H1 (cell line): ENCODE data around the gene TKTL2. TPM values are rescaled to one million over a fixed set of nuclear protein-coding genes. Genes with fewer than 3 reads are reported as not detected.

Experiments
- CTCF ChIA-PET: fragments of 300-600 bp; sonication (Branson Sonifier 250); formaldehyde crosslinking; loops from one replicate; lab custom pipeline; 2021; ENCODE audit not compliant: partially characterized antibody; lab: Charles Lee
- POLR2A ChIA-PET: fragments of 300-600 bp; sonication (Branson Sonifier 250); formaldehyde crosslinking; loops from one replicate; lab custom pipeline; 2021; ENCODE audit warnings: inconsistent platforms; ENCODE audit not compliant: partially characterized antibody; lab: Charles Lee
- DNase-seq, 2 experiments: peaks; one replicate each; pipeline versions ENCODE4 v3.0.0 to v3.0.0-alpha.2; 2010 to 2022; ENCODE audit warnings: low spot score in 2 of 2, low read depth in 1 of 2, mixed read lengths in 1 of 2
- FAIRE-seq: peaks from 2 replicates; lab custom pipeline; 2011; peaks lifted over from hg19 to GRCh38; lab: Jason Lieb, UNC
- H2AFZ ChIP-seq: 2 replicates; pipeline ENCODE4 v1.8.1; 2012; ENCODE audit warnings: low read length, inconsistent platforms
- H2AK5ac ChIP-seq: 2 replicates; pipeline ENCODE4 v1.6.1; 2013; ENCODE audit warnings: low read depth, low read length
- H2BK120ac ChIP-seq: replicated peaks from 2 replicates; pipeline ENCODE3; 2013; ENCODE audit warnings: low read depth, low read length, inconsistent platforms
- H2BK12ac ChIP-seq: 2 replicates; pipeline ENCODE4 v1.6.1; 2013; ENCODE audit warnings: low read depth, low read length
- H2BK15ac ChIP-seq: 2 replicates; pipeline ENCODE4 v1.6.1; 2013; ENCODE audit warnings: low read length
- H2BK20ac ChIP-seq: 2 replicates; pipeline ENCODE4 v1.6.1; 2013; ENCODE audit warnings: low read length
- H2BK5ac ChIP-seq: 2 replicates; pipeline ENCODE4 v1.6.1; 2013; ENCODE audit warnings: low read depth, low read length
- H3K14ac ChIP-seq: 2 replicates; pipeline ENCODE4 v1.6.1; 2013; ENCODE audit warnings: inconsistent platforms; ENCODE audit not compliant: insufficient read length
- H3K18ac ChIP-seq: 2 replicates; pipeline ENCODE4 v1.6.1; 2013; ENCODE audit warnings: low read length; ENCODE audit errors: extremely low read depth
- H3K23ac ChIP-seq: 2 replicates; pipeline ENCODE4 v1.6.1; 2013; ENCODE audit warnings: inconsistent platforms; ENCODE audit not compliant: insufficient read length
- H3K23me2 ChIP-seq: 2 replicates; pipeline ENCODE4 v1.6.1; 2013; ENCODE audit warnings: low read depth, low read length
- H3K27ac ChIP-seq: 2 replicates; pipeline ENCODE4 v1.6.1; 2011; ENCODE audit warnings: low read depth, low read length, inconsistent platforms
- H3K27me3 ChIP-seq, 4 experiments: replicated peaks in 1 of 4; 1 replicate in 1 of 4; 2 replicates in 3 of 4; pipeline versions ENCODE4 v1.6.1 to v1.8.1; 2011 to 2013; ENCODE audit warnings: low read length in 3 of 4, mild to moderate bottlenecking in 3 of 4, inconsistent platforms in 2 of 4, mixed read lengths in 2 of 4, moderate library complexity in 1 of 4; ENCODE audit not compliant: control insufficient read depth in 3 of 4, insufficient read depth in 3 of 4; ENCODE audit errors: extremely low read depth in 1 of 4
- H3K36me3 ChIP-seq, 4 experiments: 2 replicates each; pipeline versions ENCODE4 v1.6.1 to v1.8.1; 2011 to 2013; ENCODE audit warnings: mild to moderate bottlenecking in 4 of 4, low read length in 3 of 4, moderate library complexity in 2 of 4, control low read depth in 1 of 4, inconsistent platforms in 1 of 4; ENCODE audit not compliant: insufficient read depth in 4 of 4, control insufficient read depth in 2 of 4
- H3K4ac ChIP-seq: replicated peaks from 2 replicates; pipeline ENCODE3; 2013; ENCODE audit warnings: low read length, low read depth, mixed read lengths, inconsistent platforms; ENCODE audit not compliant: insufficient read length
- H3K4me1 ChIP-seq, 4 experiments: replicated peaks in 1 of 4; 1 replicate in 1 of 4; 2 replicates in 3 of 4; pipeline versions ENCODE4 v1.6.1 to v1.8.1; 2011 to 2013; ENCODE audit warnings: low read length in 3 of 4, inconsistent platforms in 2 of 4, mixed read lengths in 1 of 4; ENCODE audit not compliant: insufficient read depth in 4 of 4, control insufficient read depth in 3 of 4
- H3K4me2 ChIP-seq, 2 experiments: 2 replicates each; pipeline versions ENCODE4 v1.6.1 to v1.8.1; 2011 to 2013; ENCODE audit warnings: low read depth in 2 of 2, low read length in 2 of 2, control low read depth in 1 of 2, inconsistent platforms in 1 of 2, mild to moderate bottlenecking in 1 of 2; ENCODE audit not compliant: insufficient read depth in 1 of 2
- H3K4me3 ChIP-seq, 4 experiments: fragments of 200-600, 300-600 bp in 1 of 4; sonication (generic), shearing (Covaris generic), sonication (Bioruptor Twin) in 1 of 4; 2 replicates each; pipeline versions ENCODE4 v1.5.1 to v1.8.1; 2011 to 2016; ENCODE audit warnings: low read length in 4 of 4, low read depth in 3 of 4, control low read depth in 2 of 4, inconsistent platforms in 2 of 4, mild to moderate bottlenecking in 2 of 4, mixed read lengths in 1 of 4, moderate library complexity in 1 of 4; ENCODE audit not compliant: insufficient read depth in 2 of 4; ENCODE audit errors: extremely low read depth in 1 of 4
- H3K56ac ChIP-seq: replicated peaks from 2 replicates; pipeline ENCODE3; 2013; ENCODE audit warnings: low read depth, mild to moderate bottlenecking, mixed read lengths, low read length, inconsistent platforms; ENCODE audit not compliant: insufficient read length
- H3K79me1 ChIP-seq: 2 replicates; pipeline ENCODE4 v1.6.1; 2013; ENCODE audit warnings: low read depth, low read length, control low read depth
- H3K79me2 ChIP-seq, 2 experiments: 2 replicates each; pipeline versions ENCODE4 v1.6.1 to v1.8.1; 2012 to 2013; ENCODE audit warnings: low read length in 2 of 2, mild to moderate bottlenecking in 2 of 2, inconsistent platforms in 1 of 2; ENCODE audit not compliant: insufficient read depth in 2 of 2, control insufficient read depth in 1 of 2
- H3K9ac ChIP-seq, 4 experiments: replicated peaks in 1 of 4; 1 replicate in 1 of 4; 2 replicates in 3 of 4; pipeline versions ENCODE4 v1.6.1 to v1.8.1; 2011 to 2013; ENCODE audit warnings: low read depth in 3 of 4, low read length in 3 of 4, control low read depth in 2 of 4, mild to moderate bottlenecking in 2 of 4, moderate library complexity in 2 of 4, inconsistent platforms in 1 of 4; ENCODE audit errors: extremely low read depth in 1 of 4
- H3K9me3 ChIP-seq, 2 experiments: 2 replicates each; pipeline versions ENCODE4 v1.6.1 to v1.8.1; 2012 to 2013; ENCODE audit warnings: mild to moderate bottlenecking in 2 of 2, moderate library complexity in 2 of 2, control low read depth in 1 of 2, inconsistent platforms in 1 of 2, low read depth in 1 of 2, low read length in 1 of 2, mixed read lengths in 1 of 2; ENCODE audit not compliant: insufficient read depth in 2 of 2
- H4K20me1 ChIP-seq, 2 experiments: replicated peaks in 1 of 2; 2 replicates each; pipeline versions ENCODE3 to v1.8.1; 2011 to 2013; ENCODE audit warnings: inconsistent platforms in 2 of 2, low read length in 2 of 2, mild to moderate bottlenecking in 1 of 2; ENCODE audit not compliant: insufficient read depth in 2 of 2, control insufficient read depth in 1 of 2
- H4K5ac ChIP-seq: 2 replicates; pipeline ENCODE4 v1.6.1; 2013; ENCODE audit warnings: low read length, low read depth, mixed read lengths, inconsistent platforms; ENCODE audit not compliant: insufficient read length
- H4K8ac ChIP-seq: 2 replicates; pipeline ENCODE4 v1.8.0; 2013; ENCODE audit warnings: mild to moderate bottlenecking, moderate library complexity, low read length, inconsistent platforms; ENCODE audit not compliant: insufficient read depth; ENCODE audit errors: extremely low read depth
- H4K91ac ChIP-seq: replicated peaks from 2 replicates; pipeline ENCODE3; 2013; ENCODE audit warnings: low read length, mixed read lengths, inconsistent platforms; ENCODE audit not compliant: insufficient read length
- BACH1 ChIP-seq: IDR thresholded peaks from 2 replicates; pipeline ENCODE4 v1.6.1; 2012; ENCODE audit warnings: low read length, improper control_type of control experiment
- EGR1 ChIP-seq: IDR thresholded peaks from 2 replicates; pipeline ENCODE4 v1.6.1; 2011; ENCODE audit warnings: low read depth, low read length, borderline replicate concordance
- EZH2 ChIP-seq: fragments of 200-600 bp; sonication (generic); IDR thresholded peaks from 2 replicates; pipeline ENCODE4 v1.7.1; 2012; ENCODE audit warnings: low read depth, mild to moderate bottlenecking, moderate library complexity, low read length, inconsistent platforms; ENCODE audit not compliant: severe bottlenecking
- JUND ChIP-seq: IDR thresholded peaks from 2 replicates; pipeline ENCODE4 v1.6.1; 2011; ENCODE audit warnings: mild to moderate bottlenecking, improper control_type of control experiment, low read length
- MAFK ChIP-seq: IDR thresholded peaks from 2 replicates; pipeline ENCODE4 v1.6.1; 2012; ENCODE audit warnings: low read depth, mild to moderate bottlenecking, improper control_type of control experiment, low read length
- POU5F1 ChIP-seq: IDR thresholded peaks from 2 replicates; pipeline ENCODE4 v1.6.1; 2011; ENCODE audit warnings: low read depth, mild to moderate bottlenecking, low read length, moderate library complexity
- RXRA ChIP-seq: IDR thresholded peaks from 2 replicates; pipeline ENCODE4 v1.6.1; 2011; ENCODE audit warnings: low read depth, mild to moderate bottlenecking, low read length, moderate library complexity; ENCODE audit not compliant: insufficient read depth
- TEAD4 ChIP-seq: IDR thresholded peaks from 2 replicates; pipeline ENCODE4 v1.6.1; 2012; ENCODE audit warnings: low read depth, low read length, inconsistent platforms, mixed read lengths
- WGBS, 2 experiments: shearing (Covaris generic) in 1 of 2; methylation state at CpG; one replicate each; pipeline versions ENCODE4 v1.1.6 to v1.1.7; 2013 to 2015; ENCODE audit warnings: low lambda C conversion rate in 2 of 2, mixed read lengths in 2 of 2, inconsistent platforms in 1 of 2, low coverage in 1 of 2, missing lambda C conversion rate in 1 of 2; ENCODE audit not compliant: insufficient replicate concordance in 2 of 2, insufficient coverage in 1 of 2, insufficient read length in 1 of 2; ENCODE audit errors: extremely low coverage in 1 of 2, missing lambda C conversion rate in 1 of 2; 5-methylcytosine and 5-hydroxymethylcytosine counted together
- polyA plus RNA-seq, 7 experiments: library from polyadenylated mRNA; depleted of rRNA in 3 of 7; stranded (reverse) in 5 of 7; unstranded in 2 of 7; fragments of >200 nt in 5 of 7; fragments of 200-250 nt in 2 of 7; gene quantifications; 1 replicate in 5 of 7; 2 replicates in 1 of 7; 4 replicates in 1 of 7; pipeline versions ENCODE4 v1.2.1 to v1.2.3, GENCODE V29; 2011 to 2013; ENCODE audit warnings: missing spikeins in 2 of 7, mixed read lengths in 2 of 7
- total RNA-seq: library from RNA; stranded (reverse); fragmentation: NEBNext Ultra II Directional; extraction: Animal tissue kit (Norgen Biotek cat#: 25700); gene quantifications from 2 replicates; pipeline ENCODE4 v1.2.1, GENCODE V29; 2021

TKTL2 gene
- total and polyA plus RNA-seq, 2 of the 8 experiments (the other 6 are each of a cell fraction or from before 2014, with no cell fraction given) = not detected

GRCh38 chr4:163440040-163440439, 33.5 kb downstream of the TKTL2 start:
- Histone ChIP-seq H3K18ac (no peak overlapping the region), H3K14ac (no peak overlapping the region), H2AFZ (no peak overlapping the region), H4K8ac (no peak overlapping the region), H2BK5ac (no peak overlapping the region), H3K79me2 (no peaks in the 10 kb centered on the region), H3K4ac (no peak overlapping the region), H3K56ac (no peak overlapping the region), H3K27ac (no peak overlapping the region), H3K4me2 (no peak overlapping the region), H2AK5ac (no peak overlapping the region), H3K9ac (no peak overlapping the region), H4K20me1 (no peaks in the 10 kb centered on the region), H3K4me1 (no peaks in the 10 kb centered on the region), H4K91ac (no peak overlapping the region), H2BK15ac (no peak overlapping the region), H3K23me2 (no peaks in the 10 kb centered on the region), H3K23ac (no peak overlapping the region), H3K27me3 (no peaks in the 10 kb centered on the region), H2BK20ac (no peak overlapping the region), H2BK12ac (no peak overlapping the region), H4K5ac (no peak overlapping the region), H3K36me3 (no peaks in the 10 kb centered on the region), H3K9me3 (no peaks in the 10 kb centered on the region), H2BK120ac (no peak overlapping the region), H3K4me3 (no peak overlapping the region), H3K79me1 (no peaks in the 10 kb centered on the region)
- 98% methylated on average over 2 of the region's 2 CpGs; no CpG with 5 or more reads in 1 of the 2 experiments for WGBS, 2 experiments
- DNase-seq (no peak), FAIRE-seq (no peak)
- CTCF ChIA-PET = interaction anchor here (1.2 kb wide), 1 partner anchor 108 kb away, joined by 3 read pairs; the partner anchor contains the start of gene NPY1R
- TF ChIP-seq BACH1 (no peak), EGR1 (no peak), MAFK (no peak), EZH2 (no peak), RXRA (no peak), POU5F1 (no peak), TEAD4 (no peak), JUND (no peak)
- POLR2A ChIA-PET = no interaction called here
